ENCODE data around the gene TET2.
A peak's percentile ranks its signal among the peaks of the same experiment; 100 is the strongest.

TET2 gene

DNA sequence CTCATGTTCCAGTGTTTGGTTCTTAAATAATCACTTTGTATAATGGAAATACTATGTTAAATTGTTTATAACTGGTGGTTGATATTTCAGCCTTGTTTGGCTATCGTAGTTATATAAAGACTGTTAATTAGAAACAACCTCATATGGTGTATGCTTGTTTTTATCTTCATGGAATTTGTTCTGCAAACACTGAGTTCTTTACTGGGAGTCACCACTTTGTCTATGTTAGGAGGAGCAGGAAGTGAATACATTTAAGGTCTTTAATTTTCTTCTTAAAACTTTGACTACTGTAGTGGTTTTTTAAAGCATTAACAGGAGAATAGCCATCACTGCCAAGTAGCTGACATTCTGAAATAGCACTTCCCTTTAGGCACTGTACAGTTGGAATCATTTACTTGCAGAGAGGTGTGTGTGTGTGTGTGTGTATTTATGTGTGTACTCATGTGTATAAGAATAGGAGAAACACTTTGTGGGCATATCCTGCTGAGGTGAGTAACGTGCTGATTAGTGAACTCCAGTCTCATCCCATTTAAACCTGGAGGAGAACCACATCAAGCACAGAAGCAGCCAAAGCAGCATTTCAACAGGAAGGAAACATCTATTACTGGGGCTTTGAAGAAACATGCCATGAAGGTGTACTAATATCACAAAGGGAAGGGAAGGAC is 37.8 kb downstream of the TET2 start:
- DNase-seq: no peak

DNA sequence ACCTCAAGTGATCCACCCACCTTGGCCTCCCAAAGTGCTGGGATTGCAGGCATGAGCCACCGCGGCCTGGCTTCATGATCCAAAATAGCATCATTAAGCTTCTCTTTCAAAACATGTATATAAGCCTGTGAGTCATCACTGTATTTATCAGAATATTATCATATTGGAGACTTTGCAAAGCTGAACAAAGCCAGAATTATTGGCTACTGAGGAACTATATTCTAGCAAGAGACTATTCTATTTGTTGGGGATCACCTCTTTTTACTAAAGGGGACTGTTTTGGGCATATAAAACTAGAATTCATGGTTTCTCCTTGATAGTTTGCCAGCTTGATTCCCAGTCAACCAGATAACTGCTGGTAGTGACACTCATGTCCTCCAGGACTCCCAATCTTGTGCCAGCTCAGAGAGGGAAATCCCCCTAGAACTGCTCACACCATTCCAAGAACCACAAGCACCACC is 40.1 kb downstream of the TET2 start:
- no peak for DNase-seq

DNA sequence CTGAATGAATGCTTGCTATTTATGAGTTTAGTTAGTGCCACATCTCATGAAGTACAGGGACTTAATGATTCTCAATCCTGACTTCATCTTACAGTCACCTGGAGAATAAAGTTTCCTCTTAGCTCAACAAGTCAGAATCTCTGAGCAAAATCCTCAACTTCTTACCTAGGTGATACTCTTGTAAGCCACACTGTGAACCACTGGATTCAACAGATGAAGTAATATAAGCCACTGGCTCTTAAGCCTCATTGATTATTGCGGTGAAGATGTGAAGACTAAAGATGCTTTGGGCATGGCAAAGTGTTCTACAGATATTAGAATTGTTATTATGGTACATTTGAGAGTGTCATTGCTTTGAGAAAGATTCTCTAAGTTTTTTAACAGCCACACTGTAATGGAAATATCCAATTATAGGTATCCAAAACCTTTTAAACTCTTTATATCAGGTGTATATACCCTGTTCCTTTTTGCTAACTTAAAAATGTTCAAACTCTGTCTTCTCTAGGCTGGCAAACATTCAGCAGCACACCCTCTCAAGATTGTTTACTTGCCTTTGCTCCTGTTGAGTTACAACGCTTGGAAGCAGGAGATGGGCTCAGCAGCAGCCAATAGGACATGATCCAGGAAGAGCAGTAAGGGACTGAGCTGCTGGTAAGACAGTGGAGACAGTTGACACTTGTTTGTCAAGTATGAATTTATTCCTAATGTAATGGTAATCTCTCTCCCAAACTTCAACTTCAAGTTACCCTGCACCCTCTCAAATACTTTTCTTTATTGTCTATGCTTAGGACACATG is 43.4 kb downstream of the TET2 start:
- DNase-seq: no peak

DNA sequence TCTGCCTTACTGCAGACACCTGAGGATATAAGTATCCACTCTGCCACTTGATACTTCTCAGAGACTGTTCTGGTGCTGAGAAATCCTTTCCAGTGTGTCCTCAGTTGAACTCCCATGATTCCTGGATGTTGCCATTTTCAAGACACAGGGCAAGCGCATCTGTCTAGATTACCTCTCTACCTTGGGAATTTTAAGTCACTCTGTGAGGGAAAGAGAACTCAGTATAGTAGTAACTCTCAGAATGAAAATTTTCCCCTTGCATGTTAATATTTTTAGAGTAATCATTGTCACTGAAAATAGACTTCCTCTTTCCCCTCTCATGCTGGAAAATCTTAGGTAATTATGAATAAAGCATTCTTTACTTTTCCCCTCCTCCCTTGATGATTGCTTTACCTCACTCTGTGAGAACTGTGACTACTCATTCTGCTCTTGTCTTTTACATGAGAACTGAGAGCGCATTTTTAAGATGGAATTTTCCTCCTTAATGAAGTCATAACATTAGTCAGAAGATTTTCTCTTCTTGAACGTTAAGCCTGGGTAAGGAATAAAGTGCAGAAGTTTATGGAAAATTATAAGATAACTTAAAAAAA is 45.0 kb downstream of the TET2 start:
- DNase-seq: peak in 1 of 5 experiments; percentile 31

DNA sequence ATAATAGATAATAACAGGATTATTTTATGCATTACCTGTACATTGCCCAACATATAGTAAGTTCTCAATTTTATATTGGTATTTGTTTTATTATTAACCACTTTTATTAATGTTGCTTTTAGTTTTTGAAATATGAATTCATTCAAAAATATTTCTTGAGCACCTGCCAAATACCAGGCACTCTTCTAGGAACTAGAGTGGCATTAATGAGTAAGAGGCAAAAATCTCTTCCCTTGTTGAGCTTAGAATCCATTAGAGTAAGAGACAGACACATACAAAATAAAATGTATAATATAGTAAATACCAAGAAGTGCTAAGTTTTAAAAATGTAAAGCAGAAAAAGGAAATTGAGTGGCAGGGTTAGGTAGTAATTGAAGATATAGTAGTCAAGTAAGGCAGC is 45.8 kb downstream of the TET2 start:
- DNase-seq: no peak

DNA sequence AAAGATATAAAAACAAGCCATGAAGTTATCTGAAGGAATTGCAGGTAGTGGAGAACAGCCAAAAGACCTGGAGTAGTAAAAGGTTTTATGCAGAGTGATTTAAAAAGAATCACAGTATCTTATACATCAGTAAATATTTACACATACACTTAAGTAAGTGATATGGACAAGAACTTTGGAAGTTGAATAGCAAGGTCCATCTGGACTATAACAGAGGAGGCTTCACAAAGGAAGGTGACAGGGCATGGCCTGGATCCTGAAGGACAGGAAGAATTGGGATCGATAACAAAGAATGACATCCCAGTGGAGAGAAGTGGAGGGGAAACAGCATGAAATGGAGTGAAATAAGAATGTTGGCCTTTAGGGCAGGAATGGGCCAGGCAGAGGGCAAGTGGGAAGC is 46.2 kb downstream of the TET2 start:
- no peak for DNase-seq

DNA sequence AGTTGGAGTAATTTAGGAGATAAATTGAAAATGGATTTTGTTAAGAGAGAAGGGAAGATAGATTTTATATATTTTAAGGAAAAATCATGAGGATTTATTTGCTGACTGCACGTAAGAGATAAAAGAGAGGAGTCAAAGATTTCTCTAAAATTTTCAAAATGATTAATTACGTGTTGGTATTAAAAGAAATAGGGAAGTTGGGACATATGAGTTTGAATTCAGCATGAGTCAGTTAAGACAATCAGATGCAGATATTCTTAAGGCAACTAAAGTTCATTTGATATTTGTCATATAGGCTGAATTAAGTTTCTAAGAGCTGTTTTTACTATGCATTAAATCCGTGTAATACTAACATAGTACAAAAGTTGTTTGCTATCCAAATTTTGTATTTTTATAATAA is 46.9 kb downstream of the TET2 start:
- DNase-seq: no peak

DNA sequence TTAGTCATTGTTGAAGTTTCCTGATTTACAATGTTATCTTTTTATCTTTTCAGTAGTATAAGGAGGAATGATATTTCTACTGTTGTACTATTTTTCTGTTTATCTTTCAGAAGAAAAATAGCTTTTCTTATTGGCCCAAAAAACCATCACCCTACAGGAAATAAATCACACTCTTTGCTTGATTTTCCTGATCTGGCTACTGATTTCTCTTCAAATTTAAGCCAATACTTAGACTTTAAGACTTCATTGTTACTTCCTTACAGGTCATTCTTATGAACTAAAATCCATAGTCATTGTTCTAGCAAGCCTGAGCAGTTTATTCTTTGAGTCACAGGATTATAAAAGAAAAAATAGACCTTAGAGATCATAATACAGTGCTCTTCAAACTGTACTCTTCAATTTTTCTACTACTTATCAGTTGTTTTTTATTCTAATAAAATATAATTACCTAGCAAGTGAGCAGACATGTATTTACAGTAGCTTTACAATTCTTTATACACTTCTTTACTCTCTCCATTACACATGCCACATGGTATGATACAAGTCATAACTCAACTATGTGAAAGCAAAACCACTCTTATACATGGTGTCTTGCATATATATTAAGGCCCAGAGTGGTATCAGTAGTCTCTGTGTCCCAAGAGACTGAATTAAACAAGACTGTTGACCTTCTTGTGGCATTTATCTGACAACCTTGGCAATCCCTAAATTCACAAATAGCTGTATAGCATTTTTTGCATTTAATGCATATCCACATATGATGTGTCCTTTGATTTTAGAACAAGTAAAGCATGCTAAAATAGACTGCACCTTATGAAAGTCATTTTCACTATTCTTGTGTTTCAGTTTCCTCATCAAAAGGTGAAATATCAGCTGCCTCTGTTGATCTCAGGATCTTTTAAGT is 47.9 kb downstream of the TET2 start:
- DNase-seq: peak in 1 of 5 experiments; percentile 34

DNA sequence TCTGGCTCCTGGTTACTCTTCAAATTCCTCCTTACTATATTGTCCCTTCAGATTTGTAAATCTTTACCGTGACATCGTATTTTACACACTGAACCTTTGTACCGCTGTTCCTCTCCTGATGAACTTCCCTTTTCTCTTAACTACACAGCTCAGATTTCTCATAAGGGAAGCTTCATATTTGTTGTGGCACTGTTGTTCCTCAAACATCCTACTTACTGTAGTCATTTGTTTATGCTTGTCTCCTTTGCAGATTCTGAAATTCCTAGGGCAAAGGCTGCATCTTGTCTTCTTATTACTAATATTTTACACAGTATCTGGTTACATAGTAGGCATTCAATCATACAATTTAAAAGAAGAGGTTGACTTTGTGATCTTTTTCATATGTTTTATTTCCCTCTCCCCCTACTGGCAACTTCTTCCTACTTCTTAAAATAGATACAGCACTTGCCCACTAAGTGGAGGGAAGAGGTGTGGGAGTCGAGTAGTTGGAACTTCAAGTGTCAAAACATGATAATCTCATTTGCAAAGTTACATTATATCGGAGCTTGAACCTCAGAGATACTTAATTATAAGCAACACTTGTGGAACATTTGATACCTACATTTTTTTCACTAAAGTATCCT is 50.0 kb downstream of the TET2 start:
- DNase-seq: no peak

DNA sequence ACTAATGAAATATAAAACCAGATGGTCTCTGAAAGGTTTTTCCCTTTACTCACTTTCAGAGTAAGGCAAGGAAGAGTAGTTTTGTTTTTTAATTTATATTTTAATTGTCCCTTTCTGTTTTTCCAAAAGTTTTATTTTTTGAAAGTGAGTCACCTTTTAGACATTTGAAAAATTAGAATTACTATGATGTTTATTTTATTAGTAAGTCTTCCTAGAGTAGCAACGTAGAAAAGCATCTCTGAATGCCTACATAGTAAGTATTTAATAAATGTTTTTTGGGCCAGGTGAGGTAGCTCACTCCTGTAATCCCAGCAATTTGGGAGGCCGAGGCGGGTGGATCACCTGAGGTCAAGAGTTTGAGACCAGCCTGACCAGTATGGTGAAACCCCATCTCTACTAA is 51.1 kb downstream of the TET2 start:
- no peak for DNase-seq

DNA sequence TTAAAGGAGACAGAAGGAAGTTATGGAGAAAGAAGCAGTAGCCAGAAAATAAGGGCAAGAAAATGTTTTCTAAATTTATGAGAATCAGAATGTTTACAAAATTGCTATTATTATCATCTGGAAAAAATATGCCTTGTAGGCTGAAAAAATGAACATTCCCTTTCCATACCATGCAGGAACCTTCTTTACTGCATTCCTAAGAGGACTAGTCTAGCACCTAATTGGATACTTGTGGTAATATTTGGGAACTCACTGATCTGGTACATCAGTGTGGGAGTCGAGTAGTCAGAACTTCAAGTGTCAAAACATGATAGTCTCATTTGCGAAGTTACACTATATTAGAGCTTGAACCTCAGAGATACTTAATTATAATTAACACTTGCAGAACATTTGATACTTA is 51.9 kb downstream of the TET2 start:
- no peak for DNase-seq

DNA sequence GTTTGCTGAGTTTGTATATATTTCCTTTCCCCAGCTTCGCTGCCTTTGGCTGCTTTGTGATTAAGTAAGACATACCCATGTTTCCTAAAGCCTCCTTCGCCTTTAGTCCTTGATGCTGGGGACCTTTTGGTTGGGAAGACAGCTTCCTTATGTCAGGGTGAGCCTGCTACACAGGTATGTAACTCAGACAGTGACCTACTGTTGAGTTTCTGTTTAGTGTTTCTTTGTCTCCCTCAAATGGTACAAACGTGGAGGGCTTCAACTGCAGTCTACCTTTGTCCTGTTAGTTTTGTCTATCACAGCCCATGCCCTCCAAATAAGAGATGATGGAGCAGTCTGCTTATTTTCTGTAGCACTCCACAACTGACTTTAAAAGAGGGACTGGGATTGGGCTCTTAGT is 59.5 kb downstream of the TET2 start:
- no peak for DNase-seq

DNA sequence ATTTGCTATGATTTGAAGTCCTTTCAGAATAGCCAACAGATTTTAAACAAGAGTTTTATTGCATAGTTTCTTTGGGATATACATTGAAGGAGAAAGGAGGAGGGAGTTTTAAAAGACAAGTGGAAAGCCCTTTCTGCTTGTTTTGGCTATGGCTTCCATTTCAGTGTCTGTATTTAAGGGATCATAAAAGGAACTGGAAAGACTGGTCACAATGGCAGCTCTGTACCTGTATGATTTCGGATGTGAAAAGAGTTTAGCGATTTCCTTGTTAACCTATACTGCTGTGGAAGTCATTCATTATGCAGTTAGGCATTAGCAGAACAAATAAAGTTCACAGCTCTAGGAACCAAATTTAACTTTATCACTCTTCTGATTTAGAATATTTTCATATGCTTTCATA is 60.7 kb downstream of the TET2 start:
- no peak for DNase-seq

DNA sequence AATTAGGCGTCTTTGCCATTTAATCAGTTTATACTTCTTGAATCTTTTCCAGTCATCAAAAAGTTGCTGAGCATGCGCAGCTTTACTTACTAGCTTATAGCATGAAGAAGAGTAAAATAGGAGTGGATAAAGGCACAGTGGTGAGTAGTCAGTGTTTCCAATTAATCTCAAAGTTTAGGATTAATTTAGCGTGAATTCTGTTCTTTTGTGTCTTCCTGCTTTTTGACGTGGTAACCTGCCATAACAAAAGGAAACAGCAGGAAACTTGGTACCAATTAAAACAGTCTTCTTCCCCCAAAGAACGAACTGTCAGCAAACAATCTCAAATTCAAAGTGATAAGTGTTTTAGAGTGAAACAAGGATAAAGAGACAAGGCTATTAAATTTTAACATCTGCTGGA is 61.9 kb downstream of the TET2 start:
- no peak for DNase-seq

DNA sequence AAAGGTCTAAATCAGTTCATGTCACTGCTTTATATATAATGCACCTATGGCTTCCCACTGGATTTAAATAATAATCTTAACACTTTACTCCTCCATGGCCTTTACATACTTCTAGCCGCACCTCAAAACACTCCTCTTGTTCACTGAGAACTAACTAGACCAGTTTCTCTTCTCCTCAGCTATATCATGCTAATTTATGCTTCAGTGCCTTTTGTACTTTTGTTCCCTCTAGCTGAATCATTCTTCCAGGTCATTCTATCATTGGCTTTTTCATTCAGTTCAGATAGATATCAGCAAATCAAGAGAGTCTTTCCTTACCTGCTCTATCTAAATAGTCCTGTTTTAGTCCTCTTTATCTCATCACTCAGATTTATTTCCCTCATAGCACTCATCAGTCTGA is 64.2 kb downstream of the TET2 start:
- DNase-seq: no peak

DNA sequence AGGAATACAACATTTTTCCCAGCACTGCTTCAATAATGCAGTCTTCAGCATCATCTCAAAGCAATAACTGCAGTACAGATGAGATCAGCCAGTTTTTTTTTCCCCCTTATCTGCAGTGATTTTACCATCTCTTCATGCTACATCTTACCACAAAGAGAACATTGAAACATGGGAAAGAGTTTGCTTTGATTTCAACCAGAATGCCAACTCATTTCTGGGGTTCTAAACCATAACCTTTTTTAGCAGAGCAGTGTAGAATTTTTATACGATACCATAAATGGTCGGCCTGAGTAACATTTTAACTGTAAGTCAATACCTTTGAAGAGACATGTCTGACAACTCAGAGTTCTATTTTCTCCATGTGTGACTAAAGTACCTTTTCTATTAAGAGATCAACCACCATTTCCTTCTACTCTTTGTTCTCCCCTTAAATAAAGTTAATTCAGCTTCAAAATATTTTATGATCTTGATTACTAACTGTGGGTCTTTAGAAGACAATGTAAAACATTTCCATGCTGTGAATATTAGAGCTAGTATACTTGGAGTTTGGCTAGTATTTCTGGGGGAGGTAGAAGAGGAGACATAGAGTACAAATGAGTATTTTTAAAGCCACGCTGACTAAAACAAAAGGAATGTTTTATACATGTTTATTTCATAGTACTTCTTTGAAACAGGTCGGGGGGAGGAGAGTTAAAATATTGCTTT is 69.1 kb downstream of the TET2 start:
- peak in 1 of 5 experiments; percentile 88 for DNase-seq

DNA sequence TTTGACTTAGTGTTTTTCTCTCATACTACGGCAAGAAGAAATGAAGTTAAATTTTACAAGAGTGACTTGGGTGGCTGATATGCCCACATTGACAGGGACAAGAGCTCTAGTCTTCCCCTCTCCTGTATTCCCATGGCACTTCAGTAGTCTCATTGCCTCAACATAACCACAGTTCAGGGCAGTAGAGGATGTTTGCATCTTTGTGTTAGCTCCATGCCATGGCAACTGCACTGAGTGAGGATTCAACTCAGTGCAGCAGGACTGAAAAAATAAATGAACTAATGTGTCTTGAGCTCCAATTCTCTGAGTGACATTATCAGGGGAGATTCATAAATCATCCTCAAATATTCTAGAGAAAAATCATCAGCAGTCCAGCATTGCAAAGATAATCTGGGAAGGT is 78.8 kb downstream of the TET2 start:
- no peak for DNase-seq

DNA sequence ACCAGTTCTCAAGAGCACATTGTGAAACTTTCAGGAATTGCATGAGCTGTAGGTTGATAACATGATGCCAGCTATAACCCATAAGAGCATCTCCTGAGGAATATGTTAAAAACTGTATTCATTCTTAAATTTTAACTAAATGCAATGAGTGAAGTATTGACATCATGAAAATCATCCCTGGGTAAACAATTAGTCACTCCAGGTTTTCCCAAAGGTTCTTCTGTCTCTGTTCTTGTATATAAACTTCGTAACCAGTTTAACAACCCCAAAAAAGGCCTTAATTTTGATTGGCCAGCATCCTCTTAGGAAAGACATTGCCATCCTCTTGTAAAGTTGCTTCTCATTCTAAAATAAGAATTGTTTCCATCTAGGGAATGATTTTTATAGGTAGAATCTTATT is 80.4 kb downstream of the TET2 start:
- no peak for DNase-seq

DNA sequence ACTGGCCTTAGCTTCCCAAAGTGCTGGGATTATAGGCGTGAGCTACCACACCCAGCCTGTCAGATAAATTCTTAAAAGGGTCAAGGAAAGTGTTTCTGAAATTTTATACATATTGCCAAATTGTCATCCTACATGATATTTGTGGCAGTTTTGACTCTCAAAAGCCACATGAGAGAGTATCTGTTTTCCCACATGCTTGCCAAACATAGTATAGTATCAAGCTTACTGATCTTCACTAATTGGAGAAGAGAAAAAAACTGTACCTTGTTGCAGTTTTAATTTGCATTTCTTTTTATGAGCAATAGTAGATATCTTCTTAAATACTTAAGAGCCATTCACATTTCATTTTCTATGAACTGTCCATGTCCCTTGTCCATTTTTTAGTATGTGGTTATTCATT is 83.6 kb downstream of the TET2 start:
- no peak for DNase-seq

DNA sequence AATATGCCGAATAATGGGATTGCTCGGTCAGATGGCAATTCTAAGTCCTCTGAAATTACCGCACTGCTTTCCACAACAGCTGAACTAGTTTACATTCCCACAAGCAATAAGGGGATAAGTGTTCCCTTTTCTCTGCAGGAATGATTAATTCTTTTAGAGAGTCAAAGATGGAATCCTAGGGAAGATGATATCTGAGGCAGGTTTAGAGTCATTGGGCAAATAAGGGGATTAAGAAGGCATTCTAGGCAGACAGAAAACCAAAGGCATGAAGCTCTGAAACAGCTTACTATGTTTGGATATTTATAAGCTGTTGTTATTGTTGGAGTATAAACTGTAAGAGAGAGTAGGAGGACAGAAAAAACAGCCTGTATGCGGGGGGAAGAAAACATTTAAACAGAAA is 85.7 kb downstream of the TET2 start:
- no peak for DNase-seq

DNA sequence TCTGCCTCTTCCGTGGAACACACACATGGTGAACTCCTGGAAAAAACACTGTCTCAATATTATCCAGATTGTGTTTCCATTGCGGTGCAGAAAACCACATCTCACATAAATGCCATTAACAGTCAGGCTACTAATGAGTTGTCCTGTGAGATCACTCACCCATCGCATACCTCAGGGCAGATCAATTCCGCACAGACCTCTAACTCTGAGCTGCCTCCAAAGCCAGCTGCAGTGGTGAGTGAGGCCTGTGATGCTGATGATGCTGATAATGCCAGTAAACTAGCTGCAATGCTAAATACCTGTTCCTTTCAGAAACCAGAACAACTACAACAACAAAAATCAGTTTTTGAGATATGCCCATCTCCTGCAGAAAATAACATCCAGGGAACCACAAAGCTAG is 87.9 kb downstream of the TET2 start:
- DNase-seq: no peak
